ENCODE measurements around the gene C11orf98. TPM values are rescaled to one million over a fixed set of nuclear protein-coding genes. Genes with fewer than 3 reads are reported as not detected.
A peak's percentile ranks its signal among the peaks of the same experiment; 100 is the strongest.

Gene C11orf98
- total RNA-seq, 4 donors from 2014 or later = 32.7 to 48.0 (median 40.8) TPM

GRCh38 chr11:62644220-62644619 lies 20.8 kb downstream of the C11orf98 start:
- H3K36me3 ChIP-seq = peaks cover 0 to 53% (median 9%) of the 10 kb centered on the region in 3 donors
- H3K27me3 ChIP-seq = no peaks in the 10 kb centered on the region
- 66 to 79% methylated on average over 8 of the region's 8 CpGs for WGBS, 2 donors
- H3K4me3 ChIP-seq = no peak overlapping the region
- no peaks in the 10 kb centered on the region for H3K9me3 ChIP-seq
- peaks cover 0 to 44% (median 15%) of the 10 kb centered on the region in 4 donors for H3K4me1 ChIP-seq
- no peak for DNase-seq (ENCODE audit: low spot score in 2 of 2)
- H3K27ac ChIP-seq = no peak overlapping the region
- TF ChIP-seq POLR2A (IDR thresholded peaks at IDR 0.05) (no peak), CTCF (IDR thresholded peaks at IDR 0.05) (no peak), EP300 (IDR thresholded peaks at IDR 0.05) (no peak)

GRCh38 chr11:62632492-62632891 lies 32.5 kb downstream of the C11orf98 start:
- Histone ChIP-seq H3K27me3 (no peaks in the 10 kb centered on the region), H3K9me3 (no peaks in the 10 kb centered on the region), H3K4me3 (no peak overlapping the region), H3K27ac (no peak overlapping the region), H3K36me3 (peaks cover 11 to 99% (median 48%) of the 10 kb centered on the region in 3 donors), H3K4me1 (no peaks in the 10 kb centered on the region)
- no peak for TF ChIP-seq EP300 (IDR thresholded peaks at IDR 0.05)
- TF ChIP-seq CTCF (IDR thresholded peaks at IDR 0.05) = no peak
- TF ChIP-seq POLR2A (IDR thresholded peaks at IDR 0.05) = no peak
- 83 to 89% methylated on average over 4 to 6 of the region's 6 CpGs for WGBS, 2 donors
- no peak for DNase-seq (ENCODE audit: low spot score in 2 of 2)

- Histone ChIP-seq H3K4me1 (no peaks in the 10 kb centered on the region), H3K36me3 (peaks cover 4 to 83% (median 41%) of the 10 kb centered on the region in 3 donors), H3K4me3 (no peak overlapping the region), H3K9me3 (no peaks in the 10 kb centered on the region), H3K27ac (no peak overlapping the region), H3K27me3 (no peaks in the 10 kb centered on the region)
- WGBS, 2 donors = 58 to 61% methylated on average over 3 of the region's 3 CpGs
- DNase-seq (ENCODE audit: low spot score in 2 of 2) = no peak
- TF ChIP-seq CTCF (IDR thresholded peaks at IDR 0.05) (no peak), EP300 (IDR thresholded peaks at IDR 0.05) (no peak), POLR2A (IDR thresholded peaks at IDR 0.05) (no peak)
Measured at GRCh38 chr11:62627713-62628112, 37.3 kb downstream of the C11orf98 start.

GRCh38 chr11:62622476-62623089 lies 42.4 kb downstream of the C11orf98 start:
- DNase-seq (ENCODE audit: low spot score in 2 of 2) = no peak
- H3K4me3 ChIP-seq = peak overlapping the region in 3 of 4 donors; percentile 76 to 92 (median 84)
- no peaks in the 10 kb centered on the region for H3K27me3 ChIP-seq
- H3K36me3 ChIP-seq = peaks cover 4 to 40% (median 16%) of the 10 kb centered on the region in 3 donors
- peaks cover 0 to 28% (median 19%) of the 10 kb centered on the region in 4 donors for H3K4me1 ChIP-seq
- 83 to 91% methylated on average over 7 of the region's 7 CpGs for WGBS, 2 donors
- TF ChIP-seq EP300 (IDR thresholded peaks at IDR 0.05) = no peak
- H3K9me3 ChIP-seq = no peaks in the 10 kb centered on the region
- H3K27ac ChIP-seq = peak overlapping the region; percentile 60 to 95 (median 88)

- Histone ChIP-seq H3K9me3 (no peaks in the 10 kb centered on the region), H3K36me3 (peaks cover 4 to 40% (median 9%) of the 10 kb centered on the region in 3 donors), H3K4me1 (peaks cover 0 to 28% (median 19%) of the 10 kb centered on the region in 4 donors), H3K4me3 (peak within 1 kb of the TSS; percentile 72 to 92 (median 80)), H3K27me3 (no peaks in the 10 kb centered on the region), H3K27ac (peak within 1 kb of the TSS; percentile 60 to 95 (median 88))
- WGBS, 2 donors = 1% methylated on average over 52 to 58 of the region's 77 CpGs
- peak; percentile 96 for DNase-seq (ENCODE audit: low spot score in 2 of 2)
- TF ChIP-seq POLR2A (IDR thresholded peaks at IDR 0.05) = peak; percentile 39 to 86
- TF ChIP-seq CTCF (IDR thresholded peaks at IDR 0.05) = peak in 2 of 5 experiments; percentile 59 to 61
- peak; percentile 90 to 98 for TF ChIP-seq EP300 (IDR thresholded peaks at IDR 0.05)
Measured at GRCh38 chr11:62621567-62622470, 43.2 kb downstream of the C11orf98 start, which contains the start of gene B3GAT3. B3GAT3 (minus strand) TSS chr11:62621986; CDS start chr11:62621947, 39 bp downstream.
